ENCODE measurements around the gene AHRR.
"Not testable (repeated sequence)": the region's sequence is repeated elsewhere in the genome, so short reads cannot be mapped to it uniquely, and the experiment has no call there.

- not testable (repeated sequence) for TF ChIP-seq CTCF, POLR2AphosphoS5 (IDR thresholded peaks at IDR 0.05)
These were observed 47.2 kb upstream of the AHRR start for GRCh38 chr5:274346-274745.

Measured in stomach (tissue), 4 donors.